PC-3 (cell line): Measurements from ENCODE around the gene HMCN1.

ENCODE experiments used
- EZH2phosphoT487 ChIP-seq: fragments of 300-600 bp; sonication (generic); IDR thresholded peaks from 2 replicates; pipeline ENCODE4 v1.6.1; 2018; ENCODE audit warnings: mild to moderate bottlenecking, antibody characterized with exemption, low read length, borderline replicate concordance
- TF ChIP-seq, protein P1 (sequence below): fragments of 300-600 bp; sonication (generic); conservative IDR thresholded peaks from 2 replicates; pipeline ENCODE4 v1.5.1; 2017; ENCODE audit warnings: antibody characterized with exemption, low read depth, mild to moderate bottlenecking, low read length

DNA sequence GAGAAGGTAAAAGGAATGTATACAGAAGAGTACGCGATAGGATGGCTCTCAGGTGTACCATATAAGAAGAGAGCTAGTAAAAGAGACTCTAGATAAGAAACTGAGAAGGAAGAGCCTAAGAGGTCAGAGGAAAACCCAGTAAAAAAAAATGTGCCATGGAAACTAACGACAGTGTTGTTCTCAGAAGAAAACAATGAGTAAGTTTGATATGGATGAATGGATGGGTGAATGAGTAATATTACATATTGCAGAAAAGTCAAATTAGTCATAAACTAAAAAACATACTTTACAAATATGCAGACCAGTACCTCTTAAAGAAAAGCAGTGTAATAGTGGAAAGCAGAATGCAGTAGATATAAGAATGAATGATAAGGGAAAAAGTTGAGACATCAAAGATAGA, 316.2 kb downstream of the HMCN1 start:
- TF ChIP-seq, protein P1, sequence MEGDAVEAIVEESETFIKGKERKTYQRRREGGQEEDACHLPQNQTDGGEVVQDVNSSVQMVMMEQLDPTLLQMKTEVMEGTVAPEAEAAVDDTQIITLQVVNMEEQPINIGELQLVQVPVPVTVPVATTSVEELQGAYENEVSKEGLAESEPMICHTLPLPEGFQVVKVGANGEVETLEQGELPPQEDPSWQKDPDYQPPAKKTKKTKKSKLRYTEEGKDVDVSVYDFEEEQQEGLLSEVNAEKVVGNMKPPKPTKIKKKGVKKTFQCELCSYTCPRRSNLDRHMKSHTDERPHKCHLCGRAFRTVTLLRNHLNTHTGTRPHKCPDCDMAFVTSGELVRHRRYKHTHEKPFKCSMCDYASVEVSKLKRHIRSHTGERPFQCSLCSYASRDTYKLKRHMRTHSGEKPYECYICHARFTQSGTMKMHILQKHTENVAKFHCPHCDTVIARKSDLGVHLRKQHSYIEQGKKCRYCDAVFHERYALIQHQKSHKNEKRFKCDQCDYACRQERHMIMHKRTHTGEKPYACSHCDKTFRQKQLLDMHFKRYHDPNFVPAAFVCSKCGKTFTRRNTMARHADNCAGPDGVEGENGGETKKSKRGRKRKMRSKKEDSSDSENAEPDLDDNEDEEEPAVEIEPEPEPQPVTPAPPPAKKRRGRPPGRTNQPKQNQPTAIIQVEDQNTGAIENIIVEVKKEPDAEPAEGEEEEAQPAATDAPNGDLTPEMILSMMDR, result no peak
- no peak for TF ChIP-seq EZH2phosphoT487
